Measurements from ENCODE around the gene IFI6.

IFI6 gene

GRCh38 chr1:27618341-27619082 lies 53.5 kb downstream of the IFI6 start:
- Histone ChIP-seq H3K4me3 (ENCODE audit: insufficient read depth, low read depth, low read length) (no peak overlapping the region), H3K27me3 (ENCODE audit: control insufficient read depth, insufficient read depth, low read length, poor library complexity, severe bottlenecking) (peaks cover 7% of the 10 kb centered on the region), H3K4me1 (ENCODE audit: control insufficient read depth, insufficient read depth, low read length) (peaks cover 5% of the 10 kb centered on the region), H3K36me3 (ENCODE audit: control insufficient read depth, insufficient read depth, low read length) (no peaks in the 10 kb centered on the region), H3K9me3 (ENCODE audit: control insufficient read depth, low read length) (no peaks in the 10 kb centered on the region), H3K27ac (ENCODE audit: insufficient read depth, low read depth, low read length, poor library complexity, severe bottlenecking) (no peak overlapping the region)
- 90% methylated on average over 14 of the region's 14 CpGs for WGBS, 2 experiments

GRCh38 chr1:27617420-27617819 lies 54.6 kb downstream of the IFI6 start:
- Histone ChIP-seq H3K27me3 (ENCODE audit: control insufficient read depth, insufficient read depth, low read length, poor library complexity, severe bottlenecking) (peaks cover 7% of the 10 kb centered on the region), H3K4me1 (ENCODE audit: control insufficient read depth, insufficient read depth, low read length) (peaks cover 5% of the 10 kb centered on the region), H3K27ac (ENCODE audit: insufficient read depth, low read depth, low read length, poor library complexity, severe bottlenecking) (no peak overlapping the region), H3K4me3 (ENCODE audit: insufficient read depth, low read depth, low read length) (no peak overlapping the region), H3K9me3 (ENCODE audit: control insufficient read depth, low read length) (no peaks in the 10 kb centered on the region), H3K36me3 (ENCODE audit: control insufficient read depth, insufficient read depth, low read length) (no peaks in the 10 kb centered on the region)
- WGBS, 2 experiments = 87 to 90% methylated on average over 2 of the region's 2 CpGs

GRCh38 chr1:27616441-27616840 lies 55.6 kb downstream of the IFI6 start:
- WGBS, 2 experiments = 89 to 94% methylated on average over 2 of the region's 2 CpGs
- H3K36me3 ChIP-seq (ENCODE audit: control insufficient read depth, insufficient read depth, low read length) = no peaks in the 10 kb centered on the region

More at GRCh38 chr1:27616441-27616840, 55.6 kb downstream of the IFI6 start:
- H3K4me1 ChIP-seq (ENCODE audit: control insufficient read depth, insufficient read depth, low read length) = peaks cover 5% of the 10 kb centered on the region
- peaks cover 7% of the 10 kb centered on the region for H3K27me3 ChIP-seq (ENCODE audit: control insufficient read depth, insufficient read depth, low read length, poor library complexity, severe bottlenecking)
- no peak overlapping the region for H3K27ac ChIP-seq (ENCODE audit: insufficient read depth, low read depth, low read length, poor library complexity, severe bottlenecking)
- H3K4me3 ChIP-seq (ENCODE audit: insufficient read depth, low read depth, low read length) = no peak overlapping the region
- no peaks in the 10 kb centered on the region for H3K9me3 ChIP-seq (ENCODE audit: control insufficient read depth, low read length)
